ENCODE measurements around the gene TMSB10. TPM values are rescaled to one million over a fixed set of nuclear protein-coding genes. Genes with fewer than 3 reads are reported as not detected.

Gene TMSB10
- total and polyA plus RNA-seq, 2 of the 13 experiments (the other 11 are each of a cell fraction or from before 2014, with no cell fraction given), result 665 to 708 TPM

DNA sequence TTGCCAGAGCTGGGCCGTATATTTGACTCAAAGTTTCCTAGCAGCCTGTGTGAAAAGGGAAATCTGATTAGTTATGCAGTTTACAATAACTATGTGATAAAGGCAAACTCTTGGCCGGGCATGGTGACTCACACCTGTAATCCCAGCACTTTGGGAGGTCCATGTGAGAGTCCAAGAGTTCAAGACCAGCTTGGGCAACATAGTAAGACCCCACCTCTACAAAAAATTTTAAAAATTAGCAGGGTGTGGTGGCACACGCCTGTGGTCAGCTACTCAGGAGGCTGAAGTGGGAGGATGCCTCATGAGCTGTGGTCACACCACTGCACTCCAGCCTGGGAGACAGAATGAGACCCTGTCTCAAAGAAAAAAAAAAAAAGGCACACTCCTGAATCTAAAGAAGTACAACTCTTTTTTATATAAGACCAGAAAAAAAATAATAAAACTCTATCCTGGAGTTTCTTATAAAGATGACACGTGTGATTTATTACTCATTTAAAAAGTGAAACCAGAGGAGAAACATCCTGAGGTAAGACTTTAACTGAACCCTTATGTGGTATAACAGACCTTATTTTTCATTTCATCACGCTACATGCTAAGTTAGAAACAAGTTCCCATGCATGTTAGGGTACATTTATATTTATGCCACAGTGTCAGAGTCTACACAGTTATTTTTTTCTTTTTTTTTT lies 32.9 kb downstream of the TMSB10 start:
- H3K36me3 ChIP-seq (replicated peaks in 1 of 2; ENCODE audit: control insufficient read depth in 1 of 2, insufficient read depth in 2 of 2, low read length in 2 of 2), result no peaks in the 10 kb centered on the region
- no peaks in the 10 kb centered on the region for H3K27me3 ChIP-seq (ENCODE audit: control insufficient read depth in 1 of 2, insufficient read depth in 2 of 2, low read length in 2 of 2)
- FAIRE-seq (no peak), DNase-seq (ENCODE audit: low spot score) (peak; percentile 35), ATAC-seq (no peak; the same call in 2 of the 3 replicates)
- H2AFZ ChIP-seq (ENCODE audit: low read length), result no peak overlapping the region
- H4K20me1 ChIP-seq (ENCODE audit: insufficient read depth, low read length), result no peaks in the 10 kb centered on the region
- H3K4me2 ChIP-seq (ENCODE audit: low read depth, low read length), result no peak overlapping the region
- no peak overlapping the region for H3K27ac ChIP-seq (ENCODE audit: extremely low read length, insufficient read depth, low read length)
- WGBS (ENCODE audit: low lambda C conversion rate), result 79% methylated on average over 5 of the region's 5 CpGs
- CTCF ChIA-PET (ENCODE audit: low intra/inter-chr PET ratio, low total read pairs), result no interaction called here
- H3K4me1 ChIP-seq (ENCODE audit: insufficient read depth, low read length), result peaks cover 18% of the 10 kb centered on the region
- H3K9me3 ChIP-seq (ENCODE audit: low read length), result no peaks in the 10 kb centered on the region
- no TSS peak for BruUV-seq (replicated peaks)
- H3K4me3 ChIP-seq (replicated peaks in 1 of 3; ENCODE audit: insufficient read depth in 1 of 3, low read depth in 2 of 3, low read length in 3 of 3), result no peak overlapping the region
- in situ Hi-C loops (cut with HindIII; ENCODE audit: extremely low pct_ligation_motif_present, low pct_unique_long_range_greater_than_20kb) (no loop called here), intact Hi-C loops (cut with micrococcal nuclease; ENCODE audit: unreplicated experiment) (no loop called here)
- POLR2A ChIA-PET, result interaction anchor here (1.4 kb wide), 1 partner anchor 12 kb away, joined by 4 read pairs; no protein-coding TSS in a partner anchor
- no peak overlapping the region for H3K9ac ChIP-seq (ENCODE audit: insufficient read depth, low read depth, low read length)
- no peaks in the 10 kb centered on the region for H3K79me2 ChIP-seq (ENCODE audit: insufficient read depth, low read length)
- TF ChIP-seq TARDBP (CRISPR knock-in tag; IDR thresholded peaks at IDR 0.05) (no peak), MEF2D (CRISPR knock-in tag; IDR thresholded peaks at IDR 0.05) (no peak), ZNF317 (CRISPR knock-in tag; IDR thresholded peaks at IDR 0.05) (no peak), ATF7 (IDR thresholded peaks at IDR 0.05) (no peak), ATF7 (CRISPR knock-in tag; IDR thresholded peaks at IDR 0.05) (no peak), ZNF562 (CRISPR knock-in tag; IDR thresholded peaks at IDR 0.05; ENCODE audit: borderline replicate concordance) (no peak), AHR (CRISPR knock-in tag; IDR thresholded peaks at IDR 0.05) (no peak), FOSL2 (CRISPR knock-in tag; IDR thresholded peaks at IDR 0.05) (0 out of 2 replicates have a peak, but pooled peaks have one; percentile 21)
- TF ChIP-seq, protein P1, sequence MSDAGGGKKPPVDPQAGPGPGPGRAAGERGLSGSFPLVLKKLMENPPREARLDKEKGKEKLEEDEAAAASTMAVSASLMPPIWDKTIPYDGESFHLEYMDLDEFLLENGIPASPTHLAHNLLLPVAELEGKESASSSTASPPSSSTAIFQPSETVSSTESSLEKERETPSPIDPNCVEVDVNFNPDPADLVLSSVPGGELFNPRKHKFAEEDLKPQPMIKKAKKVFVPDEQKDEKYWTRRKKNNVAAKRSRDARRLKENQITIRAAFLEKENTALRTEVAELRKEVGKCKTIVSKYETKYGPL (CRISPR knock-in tag; IDR thresholded peaks at IDR 0.05), result no peak
- TF ChIP-seq, protein P2, sequence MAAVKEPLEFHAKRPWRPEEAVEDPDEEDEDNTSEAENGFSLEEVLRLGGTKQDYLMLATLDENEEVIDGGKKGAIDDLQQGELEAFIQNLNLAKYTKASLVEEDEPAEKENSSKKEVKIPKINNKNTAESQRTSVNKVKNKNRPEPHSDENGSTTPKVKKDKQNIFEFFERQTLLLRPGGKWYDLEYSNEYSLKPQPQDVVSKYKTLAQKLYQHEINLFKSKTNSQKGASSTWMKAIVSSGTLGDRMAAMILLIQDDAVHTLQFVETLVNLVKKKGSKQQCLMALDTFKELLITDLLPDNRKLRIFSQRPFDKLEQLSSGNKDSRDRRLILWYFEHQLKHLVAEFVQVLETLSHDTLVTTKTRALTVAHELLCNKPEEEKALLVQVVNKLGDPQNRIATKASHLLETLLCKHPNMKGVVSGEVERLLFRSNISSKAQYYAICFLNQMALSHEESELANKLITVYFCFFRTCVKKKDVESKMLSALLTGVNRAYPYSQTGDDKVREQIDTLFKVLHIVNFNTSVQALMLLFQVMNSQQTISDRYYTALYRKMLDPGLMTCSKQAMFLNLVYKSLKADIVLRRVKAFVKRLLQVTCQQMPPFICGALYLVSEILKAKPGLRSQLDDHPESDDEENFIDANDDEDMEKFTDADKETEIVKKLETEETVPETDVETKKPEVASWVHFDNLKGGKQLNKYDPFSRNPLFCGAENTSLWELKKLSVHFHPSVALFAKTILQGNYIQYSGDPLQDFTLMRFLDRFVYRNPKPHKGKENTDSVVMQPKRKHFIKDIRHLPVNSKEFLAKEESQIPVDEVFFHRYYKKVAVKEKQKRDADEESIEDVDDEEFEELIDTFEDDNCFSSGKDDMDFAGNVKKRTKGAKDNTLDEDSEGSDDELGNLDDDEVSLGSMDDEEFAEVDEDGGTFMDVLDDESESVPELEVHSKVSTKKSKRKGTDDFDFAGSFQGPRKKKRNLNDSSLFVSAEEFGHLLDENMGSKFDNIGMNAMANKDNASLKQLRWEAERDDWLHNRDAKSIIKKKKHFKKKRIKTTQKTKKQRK (IDR thresholded peaks at IDR 0.05; ENCODE audit: low read length), result no peak
- TF ChIP-seq, protein P3, sequence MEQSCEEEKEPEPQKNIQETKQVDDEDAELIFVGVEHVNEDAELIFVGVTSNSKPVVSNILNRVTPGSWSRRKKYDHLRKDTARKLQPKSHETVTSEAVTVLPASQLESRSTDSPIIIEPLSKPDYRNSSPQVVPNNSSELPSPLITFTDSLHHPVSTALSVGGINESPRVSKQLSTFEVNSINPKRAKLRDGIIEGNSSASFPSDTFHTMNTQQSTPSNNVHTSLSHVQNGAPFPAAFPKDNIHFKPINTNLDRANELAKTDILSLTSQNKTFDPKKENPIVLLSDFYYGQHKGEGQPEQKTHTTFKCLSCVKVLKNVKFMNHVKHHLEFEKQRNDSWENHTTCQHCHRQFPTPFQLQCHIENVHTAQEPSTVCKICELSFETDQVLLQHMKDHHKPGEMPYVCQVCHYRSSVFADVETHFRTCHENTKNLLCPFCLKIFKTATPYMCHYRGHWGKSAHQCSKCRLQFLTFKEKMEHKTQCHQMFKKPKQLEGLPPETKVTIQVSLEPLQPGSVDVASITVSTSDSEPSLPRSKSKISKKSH (CRISPR knock-in tag; IDR thresholded peaks at IDR 0.05; ENCODE audit: borderline replicate concordance), result no peak
- TF ChIP-seq, protein P4, sequence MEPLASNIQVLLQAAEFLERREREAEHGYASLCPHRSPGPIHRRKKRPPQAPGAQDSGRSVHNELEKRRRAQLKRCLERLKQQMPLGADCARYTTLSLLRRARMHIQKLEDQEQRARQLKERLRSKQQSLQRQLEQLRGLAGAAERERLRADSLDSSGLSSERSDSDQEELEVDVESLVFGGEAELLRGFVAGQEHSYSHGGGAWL (CRISPR knock-in tag; IDR thresholded peaks at IDR 0.05), result no peak
- TF ChIP-seq, protein P5, sequence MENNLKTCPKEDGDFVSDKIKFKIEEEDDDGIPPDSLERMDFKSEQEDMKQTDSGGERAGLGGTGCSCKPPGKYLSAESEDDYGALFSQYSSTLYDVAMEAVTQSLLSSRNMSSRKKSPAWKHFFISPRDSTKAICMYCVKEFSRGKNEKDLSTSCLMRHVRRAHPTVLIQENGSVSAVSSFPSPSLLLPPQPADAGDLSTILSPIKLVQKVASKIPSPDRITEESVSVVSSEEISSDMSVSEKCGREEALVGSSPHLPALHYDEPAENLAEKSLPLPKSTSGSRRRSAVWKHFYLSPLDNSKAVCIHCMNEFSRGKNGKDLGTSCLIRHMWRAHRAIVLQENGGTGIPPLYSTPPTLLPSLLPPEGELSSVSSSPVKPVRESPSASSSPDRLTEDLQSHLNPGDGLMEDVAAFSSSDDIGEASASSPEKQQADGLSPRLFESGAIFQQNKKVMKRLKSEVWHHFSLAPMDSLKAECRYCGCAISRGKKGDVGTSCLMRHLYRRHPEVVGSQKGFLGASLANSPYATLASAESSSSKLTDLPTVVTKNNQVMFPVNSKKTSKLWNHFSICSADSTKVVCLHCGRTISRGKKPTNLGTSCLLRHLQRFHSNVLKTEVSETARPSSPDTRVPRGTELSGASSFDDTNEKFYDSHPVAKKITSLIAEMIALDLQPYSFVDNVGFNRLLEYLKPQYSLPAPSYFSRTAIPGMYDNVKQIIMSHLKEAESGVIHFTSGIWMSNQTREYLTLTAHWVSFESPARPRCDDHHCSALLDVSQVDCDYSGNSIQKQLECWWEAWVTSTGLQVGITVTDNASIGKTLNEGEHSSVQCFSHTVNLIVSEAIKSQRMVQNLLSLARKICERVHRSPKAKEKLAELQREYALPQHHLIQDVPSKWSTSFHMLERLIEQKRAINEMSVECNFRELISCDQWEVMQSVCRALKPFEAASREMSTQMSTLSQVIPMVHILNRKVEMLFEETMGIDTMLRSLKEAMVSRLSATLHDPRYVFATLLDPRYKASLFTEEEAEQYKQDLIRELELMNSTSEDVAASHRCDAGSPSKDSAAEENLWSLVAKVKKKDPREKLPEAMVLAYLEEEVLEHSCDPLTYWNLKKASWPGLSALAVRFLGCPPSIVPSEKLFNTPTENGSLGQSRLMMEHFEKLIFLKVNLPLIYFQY (CRISPR knock-in tag; IDR thresholded peaks at IDR 0.05; ENCODE audit: borderline replicate concordance), result no peak

All from HepG2 (cell line).